Keratinocyte (primary cell): Measurements from ENCODE around the gene ENDOD1.

Experiments
- CTCF ChIP-seq, 3 experiments: IDR thresholded peaks in 1 of 3; conservative IDR thresholded peaks in 1 of 3; optimal IDR thresholded peaks in 1 of 3; 2 replicates in 2 of 3; 3 replicates in 1 of 3; pipeline versions ENCODE3 to v1.5.1; 2011; ENCODE audit warnings: low read length in 3 of 3, mild to moderate bottlenecking in 3 of 3, moderate library complexity in 2 of 3, control low read depth in 1 of 3, inconsistent platforms in 1 of 3; ENCODE audit not compliant: insufficient read depth in 2 of 3; ENCODE audit errors: extremely low read depth in 1 of 3
- EZH2 ChIP-seq: IDR thresholded peaks from one replicate; pipeline ENCODE4 v1.6.1; 2012; ENCODE audit warnings: inconsistent platforms, mild to moderate bottlenecking, low read length, moderate library complexity

- TF ChIP-seq EZH2 = no peak
- TF ChIP-seq CTCF (optimal IDR thresholded peaks at IDR 0.05 in 1 of 3, IDR thresholded peaks at IDR 0.05 in 1 of 3, conservative IDR thresholded peaks at IDR 0.05 in 1 of 3; ENCODE audit: extremely low read depth in 1 of 3, insufficient read depth in 2 of 3, low read length in 3 of 3) = no peak
These were observed 563 bp upstream of the ENDOD1 start for GRCh38 chr11:95088946-95089619.
